Measurements from ENCODE around the gene INA. TPM values are rescaled to one million over a fixed set of nuclear protein-coding genes. Genes with fewer than 3 reads are reported as not detected.
A peak's percentile ranks its signal among the peaks of the same experiment; 100 is the strongest.

The INA gene
- total and polyA plus RNA-seq, 7 experiments from 2014 or later = 0.31 TPM; not detected in 6

GRCh38 chr10:103280031-103280430 lies 3.1 kb downstream of the INA start:
- H3K27ac Mint-ChIP-seq = no peak overlapping the region
- Histone ChIP-seq H3K27me3 (ENCODE audit: control insufficient read depth in 2 of 2, insufficient read depth in 2 of 2, low read length in 2 of 2) (peaks cover 0 to 10% of the 10 kb centered on the region in 2 donors), H3K27ac (ENCODE audit: low read depth, low read length) (no peak overlapping the region), H3K36me3 (ENCODE audit: control insufficient read depth in 2 of 3, insufficient read depth in 3 of 3, low read length in 3 of 3) (no peaks in the 10 kb centered on the region), H3K4me3 (ENCODE audit: low read length) (no peak overlapping the region), H3K4me1 (ENCODE audit: control insufficient read depth in 2 of 2, insufficient read depth in 2 of 2, low read length in 2 of 2) (no peaks in the 10 kb centered on the region), H3K9me3 (ENCODE audit: control insufficient read depth in 2 of 3, low read length in 3 of 3) (peaks cover 0 to 5% (median 0%) of the 10 kb centered on the region in 3 experiments)
- POLR2A ChIA-PET = interaction anchor here (0.6 kb wide), 1 partner anchor 48 kb away, joined by 3 read pairs; no protein-coding TSS in a partner anchor
- H3K9me3 Mint-ChIP-seq = peaks cover 0 to 11% (median 6%) of the 10 kb centered on the region in 11 donors
- H3K4me1 Mint-ChIP-seq = peaks cover 4 to 14% (median 8%) of the 10 kb centered on the region in 7 donors
- CTCF ChIA-PET = no interaction called here
- DNase-seq (no peak), ATAC-seq (no peak)
- intact Hi-C loops (cut with micrococcal nuclease) = no loop called here
- H3K4me3 Mint-ChIP-seq = no peak overlapping the region
- H3K27me3 Mint-ChIP-seq = peaks cover 67 to 84% (median 75%) of the 10 kb centered on the region in 5 donors
- H3K36me3 Mint-ChIP-seq = peaks cover 0 to 6% (median 3%) of the 10 kb centered on the region in 5 donors

- Mint-ChIP-seq H3K36me3 (peaks cover 0 to 6% (median 3%) of the 10 kb centered on the region in 5 donors), H3K9me3 (peaks cover 0 to 11% (median 6%) of the 10 kb centered on the region in 11 donors), H3K4me3 (no peak overlapping the region), H3K4me1 (peaks cover 4 to 14% (median 7%) of the 10 kb centered on the region in 7 donors), H3K27ac (no peak overlapping the region), H3K27me3 (peaks cover 63 to 83% (median 70%) of the 10 kb centered on the region in 5 donors)
- POLR2A ChIA-PET = no interaction called here
- CTCF ChIA-PET = no interaction called here
- intact Hi-C loops (cut with micrococcal nuclease) = no loop called here
- no peak for DNase-seq
- Histone ChIP-seq H3K36me3 (ENCODE audit: control insufficient read depth in 2 of 3, insufficient read depth in 3 of 3, low read length in 3 of 3) (no peaks in the 10 kb centered on the region), H3K4me3 (ENCODE audit: low read length) (no peak overlapping the region), H3K27me3 (ENCODE audit: control insufficient read depth in 2 of 2, insufficient read depth in 2 of 2, low read length in 2 of 2) (peaks cover 0 to 10% of the 10 kb centered on the region in 2 donors), H3K27ac (ENCODE audit: low read depth, low read length) (no peak overlapping the region), H3K4me1 (ENCODE audit: control insufficient read depth in 2 of 2, insufficient read depth in 2 of 2, low read length in 2 of 2) (no peaks in the 10 kb centered on the region), H3K9me3 (ENCODE audit: control insufficient read depth in 2 of 3, low read length in 3 of 3) (peaks cover 0 to 5% (median 0%) of the 10 kb centered on the region in 3 experiments)
- no peak for ATAC-seq
Measured at GRCh38 chr10:103280506-103280905, 3.6 kb downstream of the INA start.

- Histone ChIP-seq H3K4me3 (ENCODE audit: low read length) (no peak overlapping the region), H3K4me1 (ENCODE audit: control insufficient read depth in 2 of 2, insufficient read depth in 2 of 2, low read length in 2 of 2) (no peaks in the 10 kb centered on the region), H3K36me3 (ENCODE audit: control insufficient read depth in 2 of 3, insufficient read depth in 3 of 3, low read length in 3 of 3) (no peaks in the 10 kb centered on the region), H3K27ac (ENCODE audit: low read depth, low read length) (no peak overlapping the region), H3K9me3 (ENCODE audit: control insufficient read depth in 2 of 3, low read length in 3 of 3) (peaks cover 0 to 5% (median 0%) of the 10 kb centered on the region in 3 experiments), H3K27me3 (ENCODE audit: control insufficient read depth in 2 of 2, insufficient read depth in 2 of 2, low read length in 2 of 2) (peaks cover 0 to 10% of the 10 kb centered on the region in 2 donors)
- Mint-ChIP-seq H3K27ac (no peak overlapping the region), H3K9me3 (peaks cover 0 to 11% (median 6%) of the 10 kb centered on the region in 11 donors), H3K4me1 (peaks cover 0 to 14% (median 6%) of the 10 kb centered on the region in 7 donors), H3K4me3 (no peak overlapping the region), H3K27me3 (peaks cover 63 to 80% (median 65%) of the 10 kb centered on the region in 5 donors), H3K36me3 (peaks cover 0 to 6% (median 3%) of the 10 kb centered on the region in 5 donors)
- intact Hi-C loops (cut with micrococcal nuclease) = no loop called here
- no peak for ATAC-seq
- DNase-seq = no peak
- ChIA-PET POLR2A (no interaction called here), CTCF (interaction anchor here (1.0 kb wide), 1 partner anchor 97 kb away, joined by 3 read pairs; no protein-coding TSS in a partner anchor)
Measured at GRCh38 chr10:103281753-103282152, 4.8 kb downstream of the INA start.

- ATAC-seq (no peak), DNase-seq (no peak)
- Mint-ChIP-seq H3K4me3 (no peak overlapping the region), H3K36me3 (peaks cover 0 to 6% (median 3%) of the 10 kb centered on the region in 5 donors), H3K4me1 (peaks cover 0 to 10% (median 6%) of the 10 kb centered on the region in 7 donors), H3K9me3 (peaks cover 0 to 11% (median 6%) of the 10 kb centered on the region in 11 donors), H3K27ac (no peak overlapping the region), H3K27me3 (peaks cover 59 to 83% (median 72%) of the 10 kb centered on the region in 5 donors)
- intact Hi-C loops (cut with micrococcal nuclease) = no loop called here
- peaks cover 0 to 5% (median 0%) of the 10 kb centered on the region in 3 experiments for H3K9me3 ChIP-seq (ENCODE audit: control insufficient read depth in 2 of 3, low read length in 3 of 3)
- ChIA-PET POLR2A (no interaction called here), CTCF (no interaction called here)
- no peaks in the 10 kb centered on the region for H3K36me3 ChIP-seq (ENCODE audit: control insufficient read depth in 2 of 3, insufficient read depth in 3 of 3, low read length in 3 of 3)
- H3K27me3 ChIP-seq (ENCODE audit: control insufficient read depth in 2 of 2, insufficient read depth in 2 of 2, low read length in 2 of 2) = peaks cover 0 to 7% of the 10 kb centered on the region in 2 donors
- H3K27ac ChIP-seq (ENCODE audit: low read depth, low read length) = no peak overlapping the region
- no peaks in the 10 kb centered on the region for H3K4me1 ChIP-seq (ENCODE audit: control insufficient read depth in 2 of 2, insufficient read depth in 2 of 2, low read length in 2 of 2)
- H3K4me3 ChIP-seq (ENCODE audit: low read length) = no peak overlapping the region
Measured at GRCh38 chr10:103282961-103283360, 6.0 kb downstream of the INA start.

GRCh38 chr10:103284170-103284569 lies 7.2 kb downstream of the INA start:
- CTCF ChIA-PET = no interaction called here
- peaks cover 0 to 5% (median 0%) of the 10 kb centered on the region in 7 donors for H3K4me1 Mint-ChIP-seq
- Histone ChIP-seq H3K27me3 (ENCODE audit: control insufficient read depth in 2 of 2, insufficient read depth in 2 of 2, low read length in 2 of 2) (no peaks in the 10 kb centered on the region), H3K36me3 (ENCODE audit: control insufficient read depth in 2 of 3, insufficient read depth in 3 of 3, low read length in 3 of 3) (no peaks in the 10 kb centered on the region), H3K4me1 (ENCODE audit: control insufficient read depth in 2 of 2, insufficient read depth in 2 of 2, low read length in 2 of 2) (no peaks in the 10 kb centered on the region), H3K4me3 (ENCODE audit: low read length) (no peak overlapping the region), H3K9me3 (ENCODE audit: control insufficient read depth in 2 of 3, low read length in 3 of 3) (no peaks in the 10 kb centered on the region), H3K27ac (ENCODE audit: low read depth, low read length) (no peak overlapping the region)
- H3K9me3 Mint-ChIP-seq = peaks cover 0 to 7% (median 2%) of the 10 kb centered on the region in 11 donors
- POLR2A ChIA-PET = no interaction called here
- ATAC-seq (peak; percentile 37), DNase-seq (no peak)
- intact Hi-C loops (cut with micrococcal nuclease) = no loop called here
- peaks cover 0 to 3% (median 0%) of the 10 kb centered on the region in 5 donors for H3K36me3 Mint-ChIP-seq
- H3K4me3 Mint-ChIP-seq = no peak overlapping the region
- H3K27me3 Mint-ChIP-seq = peaks cover 62 to 81% (median 71%) of the 10 kb centered on the region in 5 donors
- H3K27ac Mint-ChIP-seq = no peak overlapping the region

GRCh38 chr10:103287992-103288391 lies 11.1 kb downstream of the INA start:
- H3K36me3 ChIP-seq (ENCODE audit: control insufficient read depth in 2 of 3, insufficient read depth in 3 of 3, low read length in 3 of 3) = no peaks in the 10 kb centered on the region
- Mint-ChIP-seq H3K27me3 (peaks cover 38 to 64% (median 50%) of the 10 kb centered on the region in 5 donors), H3K4me1 (no peaks in the 10 kb centered on the region), H3K27ac (no peak overlapping the region), H3K36me3 (no peaks in the 10 kb centered on the region), H3K9me3 (peaks cover 0 to 3% (median 0%) of the 10 kb centered on the region in 11 donors), H3K4me3 (no peak overlapping the region)
- H3K4me1 ChIP-seq (ENCODE audit: control insufficient read depth in 2 of 2, insufficient read depth in 2 of 2, low read length in 2 of 2) = no peaks in the 10 kb centered on the region
- no peak for DNase-seq
- no peaks in the 10 kb centered on the region for H3K9me3 ChIP-seq (ENCODE audit: control insufficient read depth in 2 of 3, low read length in 3 of 3)
- H3K27me3 ChIP-seq (ENCODE audit: control insufficient read depth in 2 of 2, insufficient read depth in 2 of 2, low read length in 2 of 2) = no peaks in the 10 kb centered on the region
- intact Hi-C loops (cut with micrococcal nuclease) = no loop called here
- no peak overlapping the region for H3K4me3 ChIP-seq (ENCODE audit: low read length)
- ChIA-PET POLR2A (no interaction called here), CTCF (no interaction called here)
- no peak overlapping the region for H3K27ac ChIP-seq (ENCODE audit: low read depth, low read length)
- no peak for ATAC-seq

- Histone ChIP-seq H3K36me3 (ENCODE audit: control insufficient read depth in 2 of 3, insufficient read depth in 3 of 3, low read length in 3 of 3) (no peaks in the 10 kb centered on the region), H3K27ac (ENCODE audit: low read depth, low read length) (no peak overlapping the region), H3K4me1 (ENCODE audit: control insufficient read depth in 2 of 2, insufficient read depth in 2 of 2, low read length in 2 of 2) (no peaks in the 10 kb centered on the region), H3K9me3 (ENCODE audit: control insufficient read depth in 2 of 3, low read length in 3 of 3) (no peaks in the 10 kb centered on the region), H3K27me3 (ENCODE audit: control insufficient read depth in 2 of 2, insufficient read depth in 2 of 2, low read length in 2 of 2) (no peaks in the 10 kb centered on the region), H3K4me3 (ENCODE audit: low read length) (no peak overlapping the region)
- Mint-ChIP-seq H3K9me3 (no peaks in the 10 kb centered on the region), H3K27me3 (peaks cover 18 to 42% (median 25%) of the 10 kb centered on the region in 5 donors), H3K4me3 (no peak overlapping the region), H3K36me3 (no peaks in the 10 kb centered on the region), H3K4me1 (no peaks in the 10 kb centered on the region), H3K27ac (no peak overlapping the region)
- POLR2A ChIA-PET = no interaction called here
- DNase-seq (no peak), ATAC-seq (no peak)
- intact Hi-C loops (cut with micrococcal nuclease) = no loop called here
- CTCF ChIA-PET = no interaction called here
Measured at GRCh38 chr10:103291588-103291987, 14.7 kb downstream of the INA start.
